ENCODE measurements around the gene LILRB5.

DNA sequence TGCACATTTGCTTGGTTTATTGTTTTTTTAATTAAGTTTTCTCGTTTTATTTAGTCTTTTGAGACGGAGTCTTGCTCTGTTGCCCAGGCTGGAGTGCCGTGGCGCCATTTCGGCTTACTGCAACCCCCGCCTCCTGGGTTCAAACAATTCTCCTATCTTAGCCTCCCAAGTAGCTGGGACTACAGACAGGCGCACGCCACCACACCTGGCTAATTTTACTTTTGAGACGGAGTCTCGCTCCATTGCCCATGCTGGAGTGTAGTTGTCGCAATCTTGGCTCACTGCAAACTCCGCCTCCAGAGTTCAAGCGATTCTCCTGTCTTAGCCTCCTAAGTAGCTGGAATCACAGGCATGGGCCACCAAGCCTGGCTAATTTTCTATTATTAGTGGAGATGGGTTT, 55.1 kb downstream of the LILRB5 start:
- TF ChIP-seq POLR2A (IDR thresholded peaks at IDR 0.05) (no peak), EP300 (IDR thresholded peaks at IDR 0.05; ENCODE audit: low read depth) (no peak)
- TF ChIP-seq, protein P1, sequence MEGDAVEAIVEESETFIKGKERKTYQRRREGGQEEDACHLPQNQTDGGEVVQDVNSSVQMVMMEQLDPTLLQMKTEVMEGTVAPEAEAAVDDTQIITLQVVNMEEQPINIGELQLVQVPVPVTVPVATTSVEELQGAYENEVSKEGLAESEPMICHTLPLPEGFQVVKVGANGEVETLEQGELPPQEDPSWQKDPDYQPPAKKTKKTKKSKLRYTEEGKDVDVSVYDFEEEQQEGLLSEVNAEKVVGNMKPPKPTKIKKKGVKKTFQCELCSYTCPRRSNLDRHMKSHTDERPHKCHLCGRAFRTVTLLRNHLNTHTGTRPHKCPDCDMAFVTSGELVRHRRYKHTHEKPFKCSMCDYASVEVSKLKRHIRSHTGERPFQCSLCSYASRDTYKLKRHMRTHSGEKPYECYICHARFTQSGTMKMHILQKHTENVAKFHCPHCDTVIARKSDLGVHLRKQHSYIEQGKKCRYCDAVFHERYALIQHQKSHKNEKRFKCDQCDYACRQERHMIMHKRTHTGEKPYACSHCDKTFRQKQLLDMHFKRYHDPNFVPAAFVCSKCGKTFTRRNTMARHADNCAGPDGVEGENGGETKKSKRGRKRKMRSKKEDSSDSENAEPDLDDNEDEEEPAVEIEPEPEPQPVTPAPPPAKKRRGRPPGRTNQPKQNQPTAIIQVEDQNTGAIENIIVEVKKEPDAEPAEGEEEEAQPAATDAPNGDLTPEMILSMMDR (IDR thresholded peaks at IDR 0.05): no peak

Measured in transverse colon (tissue), 3 donors.